ENCODE data around the gene CROCC.

DNA sequence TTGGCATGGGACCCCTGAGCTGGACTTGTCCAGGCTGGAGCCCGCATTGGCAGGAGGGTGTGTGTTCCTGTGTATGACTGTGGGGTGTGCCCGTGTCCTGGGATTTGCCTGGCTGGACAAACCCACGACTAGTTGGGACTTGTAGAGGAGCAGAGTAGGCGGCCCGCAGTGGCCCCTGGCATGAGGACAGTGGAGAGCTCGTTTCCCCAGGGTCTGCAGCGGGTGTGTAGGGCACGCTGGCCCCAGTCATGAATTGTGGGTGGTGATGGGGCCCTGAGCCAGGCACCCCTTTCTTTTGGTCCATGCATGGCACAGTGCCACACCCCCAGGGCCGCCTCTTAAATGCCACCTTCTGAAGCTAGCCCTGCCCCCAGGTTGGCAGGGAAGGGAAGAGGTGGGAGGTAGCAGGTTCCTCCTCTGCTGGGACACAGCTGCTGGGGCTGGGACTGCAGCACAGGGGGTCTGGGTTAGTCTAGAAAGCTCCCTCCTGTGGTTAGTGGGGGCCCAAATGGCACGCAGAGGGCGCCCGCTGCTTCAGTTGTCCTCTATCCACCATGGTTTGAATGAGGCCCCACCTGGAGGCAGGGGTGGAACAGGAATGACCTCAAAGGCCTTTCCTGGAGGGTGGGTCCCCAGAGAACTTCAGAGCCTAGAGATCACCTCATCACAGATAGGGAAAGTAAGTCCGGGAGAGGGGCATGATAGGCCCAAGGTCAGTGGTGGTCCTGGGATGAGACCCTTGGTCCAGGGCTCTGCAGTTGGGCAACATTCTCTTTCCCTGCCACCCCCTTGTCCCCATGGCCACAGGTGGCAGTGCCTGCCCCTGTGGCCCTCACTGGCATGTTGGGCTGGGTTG lies 4.1 kb downstream of the CROCC start:
- TF ChIP-seq, protein P1, sequence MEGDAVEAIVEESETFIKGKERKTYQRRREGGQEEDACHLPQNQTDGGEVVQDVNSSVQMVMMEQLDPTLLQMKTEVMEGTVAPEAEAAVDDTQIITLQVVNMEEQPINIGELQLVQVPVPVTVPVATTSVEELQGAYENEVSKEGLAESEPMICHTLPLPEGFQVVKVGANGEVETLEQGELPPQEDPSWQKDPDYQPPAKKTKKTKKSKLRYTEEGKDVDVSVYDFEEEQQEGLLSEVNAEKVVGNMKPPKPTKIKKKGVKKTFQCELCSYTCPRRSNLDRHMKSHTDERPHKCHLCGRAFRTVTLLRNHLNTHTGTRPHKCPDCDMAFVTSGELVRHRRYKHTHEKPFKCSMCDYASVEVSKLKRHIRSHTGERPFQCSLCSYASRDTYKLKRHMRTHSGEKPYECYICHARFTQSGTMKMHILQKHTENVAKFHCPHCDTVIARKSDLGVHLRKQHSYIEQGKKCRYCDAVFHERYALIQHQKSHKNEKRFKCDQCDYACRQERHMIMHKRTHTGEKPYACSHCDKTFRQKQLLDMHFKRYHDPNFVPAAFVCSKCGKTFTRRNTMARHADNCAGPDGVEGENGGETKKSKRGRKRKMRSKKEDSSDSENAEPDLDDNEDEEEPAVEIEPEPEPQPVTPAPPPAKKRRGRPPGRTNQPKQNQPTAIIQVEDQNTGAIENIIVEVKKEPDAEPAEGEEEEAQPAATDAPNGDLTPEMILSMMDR (IDR thresholded peaks at IDR 0.05): no peak
- TF ChIP-seq CHD2 (IDR thresholded peaks at IDR 0.05; ENCODE audit: low read length, partially characterized antibody): no peak
- no peak for TF ChIP-seq TAF1 (IDR thresholded peaks at IDR 0.05; ENCODE audit: borderline replicate concordance, low read depth, low read length)
- TF ChIP-seq EP300 (IDR thresholded peaks at IDR 0.05; ENCODE audit: borderline replicate concordance in 1 of 2, low read depth in 1 of 2, low read length in 1 of 2): no peak
- TF ChIP-seq, protein P2, sequence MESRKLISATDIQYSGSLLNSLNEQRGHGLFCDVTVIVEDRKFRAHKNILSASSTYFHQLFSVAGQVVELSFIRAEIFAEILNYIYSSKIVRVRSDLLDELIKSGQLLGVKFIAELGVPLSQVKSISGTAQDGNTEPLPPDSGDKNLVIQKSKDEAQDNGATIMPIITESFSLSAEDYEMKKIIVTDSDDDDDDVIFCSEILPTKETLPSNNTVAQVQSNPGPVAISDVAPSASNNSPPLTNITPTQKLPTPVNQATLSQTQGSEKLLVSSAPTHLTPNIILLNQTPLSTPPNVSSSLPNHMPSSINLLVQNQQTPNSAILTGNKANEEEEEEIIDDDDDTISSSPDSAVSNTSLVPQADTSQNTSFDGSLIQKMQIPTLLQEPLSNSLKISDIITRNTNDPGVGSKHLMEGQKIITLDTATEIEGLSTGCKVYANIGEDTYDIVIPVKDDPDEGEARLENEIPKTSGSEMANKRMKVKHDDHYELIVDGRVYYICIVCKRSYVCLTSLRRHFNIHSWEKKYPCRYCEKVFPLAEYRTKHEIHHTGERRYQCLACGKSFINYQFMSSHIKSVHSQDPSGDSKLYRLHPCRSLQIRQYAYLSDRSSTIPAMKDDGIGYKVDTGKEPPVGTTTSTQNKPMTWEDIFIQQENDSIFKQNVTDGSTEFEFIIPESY (IDR thresholded peaks at IDR 0.05; ENCODE audit: borderline replicate concordance, low read depth): no peak
- no peak for TF ChIP-seq JUND (IDR thresholded peaks at IDR 0.05)
- no peak for TF ChIP-seq RXRA (IDR thresholded peaks at IDR 0.05; ENCODE audit: borderline replicate concordance, low read depth)
